B cell (primary cell): ENCODE results near the gene DNAH2.

Source experiments
- EZH2 ChIP-seq: IDR thresholded peaks from 2 replicates; pipeline ENCODE4 v1.6.1; 2012; ENCODE audit warnings: borderline replicate concordance, low read depth, mild to moderate bottlenecking, moderate library complexity, low read length; ENCODE audit not compliant: insufficient read depth, poor library complexity, severe bottlenecking
- TF ChIP-seq, protein P1 (sequence below): fragments of 200-600 bp; IDR thresholded peaks from one replicate; pipeline ENCODE4 v1.8.0; 2022; ENCODE audit warnings: antibody characterized with exemption, mild to moderate bottlenecking

GRCh38 chr17:7714721-7715594, 2.6 kb upstream of the DNAH2 start:
- TF ChIP-seq, protein P1, sequence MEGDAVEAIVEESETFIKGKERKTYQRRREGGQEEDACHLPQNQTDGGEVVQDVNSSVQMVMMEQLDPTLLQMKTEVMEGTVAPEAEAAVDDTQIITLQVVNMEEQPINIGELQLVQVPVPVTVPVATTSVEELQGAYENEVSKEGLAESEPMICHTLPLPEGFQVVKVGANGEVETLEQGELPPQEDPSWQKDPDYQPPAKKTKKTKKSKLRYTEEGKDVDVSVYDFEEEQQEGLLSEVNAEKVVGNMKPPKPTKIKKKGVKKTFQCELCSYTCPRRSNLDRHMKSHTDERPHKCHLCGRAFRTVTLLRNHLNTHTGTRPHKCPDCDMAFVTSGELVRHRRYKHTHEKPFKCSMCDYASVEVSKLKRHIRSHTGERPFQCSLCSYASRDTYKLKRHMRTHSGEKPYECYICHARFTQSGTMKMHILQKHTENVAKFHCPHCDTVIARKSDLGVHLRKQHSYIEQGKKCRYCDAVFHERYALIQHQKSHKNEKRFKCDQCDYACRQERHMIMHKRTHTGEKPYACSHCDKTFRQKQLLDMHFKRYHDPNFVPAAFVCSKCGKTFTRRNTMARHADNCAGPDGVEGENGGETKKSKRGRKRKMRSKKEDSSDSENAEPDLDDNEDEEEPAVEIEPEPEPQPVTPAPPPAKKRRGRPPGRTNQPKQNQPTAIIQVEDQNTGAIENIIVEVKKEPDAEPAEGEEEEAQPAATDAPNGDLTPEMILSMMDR, result no peak
- TF ChIP-seq EZH2, result no peak
